HG03439 (cell line): ENCODE measurements around the gene TAT.
"Not testable (repeated sequence)": the region's sequence is repeated elsewhere in the genome, so short reads cannot be mapped to it uniquely, and the experiment has no call there.

Source experiments
- ATAC-seq: cut with Tn5 transposase; IDR thresholded peaks from one replicate; pipeline ENCODE4 v1.9.1; 2021; ENCODE audit warnings: mild to moderate bottlenecking, moderate library complexity; ENCODE audit not compliant: unreplicated experiment

Gene TAT

GRCh38 chr16:71585318-71585703, 8.4 kb upstream of the TAT start:
- no peak for ATAC-seq

- no peak for ATAC-seq
Observed at GRCh38 chr16:71584543-71585317, 7.8 kb upstream of the TAT start.

- not testable (repeated sequence) for ATAC-seq
Observed at GRCh38 chr16:71582553-71582848, 5.6 kb upstream of the TAT start.

- ATAC-seq = no peak
Observed at GRCh38 chr16:71574702-71575101, 2.2 kb downstream of the TAT start.

GRCh38 chr16:71573387-71574094, 3.4 kb downstream of the TAT start:
- ATAC-seq = no peak

- no peak for ATAC-seq
Observed at GRCh38 chr16:71572497-71573116, 4.3 kb downstream of the TAT start.

- no peak for ATAC-seq
Observed at GRCh38 chr16:71570144-71570543, 6.7 kb downstream of the TAT start.

GRCh38 chr16:71569621-71570020, 7.3 kb downstream of the TAT start:
- ATAC-seq = no peak

- no peak for ATAC-seq
Observed at GRCh38 chr16:71568551-71568950, 8.3 kb downstream of the TAT start.

- ATAC-seq = no peak
Observed at GRCh38 chr16:71567931-71568330, 9.0 kb downstream of the TAT start.

GRCh38 chr16:71565812-71566700, 10.8 kb downstream of the TAT start:
- no peak for ATAC-seq

- ATAC-seq = no peak
Observed at GRCh38 chr16:71564335-71564967, 12.4 kb downstream of the TAT start.

GRCh38 chr16:71562552-71562951, 14.3 kb downstream of the TAT start:
- no peak for ATAC-seq

GRCh38 chr16:71561886-71562285, 15.0 kb downstream of the TAT start:
- ATAC-seq = not testable (repeated sequence)

GRCh38 chr16:71559855-71560254, 17.0 kb downstream of the TAT start:
- no peak for ATAC-seq

GRCh38 chr16:71557954-71558582, 18.8 kb downstream of the TAT start:
- no peak for ATAC-seq

GRCh38 chr16:71557299-71557698, 19.6 kb downstream of the TAT start:
- ATAC-seq = no peak

GRCh38 chr16:71555230-71555891, 21.5 kb downstream of the TAT start:
- ATAC-seq = no peak

GRCh38 chr16:71552698-71553503, 24.0 kb downstream of the TAT start:
- ATAC-seq = no peak
